CD4-positive, alpha-beta T cell treated with Interleukin-21 for 1 hour (primary cell): ENCODE data around the gene APRT.
A peak's percentile ranks its signal among the peaks of the same experiment; 100 is the strongest.
"Not testable (repeated sequence)": the region's sequence is repeated elsewhere in the genome, so short reads cannot be mapped to it uniquely, and the experiment has no call there.

Experiments
- DNase-seq: peaks from one replicate; pipeline ENCODE4 v3.0.0-alpha.2; 2020

The APRT gene

DNA sequence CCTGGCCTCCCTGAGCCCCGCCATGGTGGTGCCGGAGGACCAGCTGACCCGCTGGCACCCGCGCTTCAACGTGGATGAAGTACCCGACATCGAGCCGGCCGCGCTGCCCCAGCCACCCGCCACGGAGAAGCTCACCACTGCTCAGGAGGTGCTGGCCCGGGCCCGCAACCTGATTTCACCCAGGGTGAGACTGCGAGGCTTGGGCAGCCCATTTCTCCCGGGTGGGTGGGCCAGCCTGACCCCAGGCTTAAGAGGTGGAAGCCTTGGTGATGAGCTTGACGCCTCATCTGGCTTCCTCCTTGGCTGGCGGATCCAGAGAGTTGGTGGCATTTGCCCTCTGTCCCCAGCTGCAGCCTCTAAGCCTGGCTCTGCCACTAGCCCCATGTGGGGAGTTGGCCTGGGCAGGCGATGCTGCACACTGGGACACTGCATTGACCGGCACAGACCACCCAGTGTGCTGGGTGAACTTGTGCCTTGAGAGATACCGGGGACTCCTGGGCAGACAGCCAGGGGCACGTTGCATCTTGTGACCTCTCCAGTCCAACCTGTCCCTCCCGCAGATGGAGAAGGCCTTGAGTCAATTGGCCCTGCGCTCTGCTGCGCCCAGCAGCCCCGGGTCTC, 5.1 kb downstream of the APRT start:
- DNase-seq: no peak

DNA sequence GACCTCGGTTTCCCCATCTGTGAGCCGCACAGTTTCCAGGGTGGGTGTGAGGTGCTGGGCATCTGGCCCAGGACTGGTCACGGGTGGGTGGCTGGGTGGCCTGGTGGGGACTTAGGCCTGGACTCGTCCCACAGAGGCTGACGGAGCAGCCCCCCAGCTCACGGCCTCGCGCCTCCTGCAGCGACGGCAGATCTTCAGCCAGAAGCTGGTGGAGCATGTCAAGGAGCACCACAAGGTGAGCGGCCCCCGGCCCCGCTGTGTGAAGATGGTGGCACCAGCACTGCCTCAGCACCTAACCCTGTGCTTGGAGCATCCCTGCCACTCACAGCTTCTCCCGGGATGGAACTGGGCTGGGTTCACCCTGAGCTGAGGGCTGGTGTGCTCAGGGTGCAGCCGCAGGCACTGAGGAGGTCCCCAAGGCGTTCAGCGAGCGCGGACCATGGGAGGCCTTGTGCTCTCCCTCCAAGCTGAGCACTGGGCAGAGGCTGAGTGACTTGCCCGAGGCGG, 5.8 kb downstream of the APRT start:
- DNase-seq: no peak

DNA sequence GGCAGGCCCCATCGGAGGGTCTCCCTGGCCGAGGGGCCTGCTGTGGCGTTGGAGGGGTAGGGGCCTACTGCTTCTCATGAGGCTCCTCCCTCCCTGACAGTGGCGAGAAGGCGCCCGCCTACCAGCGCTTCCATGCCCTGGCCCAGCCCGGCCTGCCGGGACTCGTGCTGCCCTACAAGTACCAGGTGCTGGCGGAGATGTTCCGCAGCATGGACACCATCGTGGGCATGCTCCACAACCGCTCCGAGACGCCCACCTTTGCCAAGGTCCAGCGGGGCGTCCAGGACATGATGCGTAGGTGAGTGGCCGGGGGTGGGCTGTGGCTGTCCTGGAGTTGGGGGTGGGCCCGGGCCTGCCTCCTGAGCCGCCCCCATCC, 6.4 kb downstream of the APRT start:
- no peak for DNase-seq

DNA sequence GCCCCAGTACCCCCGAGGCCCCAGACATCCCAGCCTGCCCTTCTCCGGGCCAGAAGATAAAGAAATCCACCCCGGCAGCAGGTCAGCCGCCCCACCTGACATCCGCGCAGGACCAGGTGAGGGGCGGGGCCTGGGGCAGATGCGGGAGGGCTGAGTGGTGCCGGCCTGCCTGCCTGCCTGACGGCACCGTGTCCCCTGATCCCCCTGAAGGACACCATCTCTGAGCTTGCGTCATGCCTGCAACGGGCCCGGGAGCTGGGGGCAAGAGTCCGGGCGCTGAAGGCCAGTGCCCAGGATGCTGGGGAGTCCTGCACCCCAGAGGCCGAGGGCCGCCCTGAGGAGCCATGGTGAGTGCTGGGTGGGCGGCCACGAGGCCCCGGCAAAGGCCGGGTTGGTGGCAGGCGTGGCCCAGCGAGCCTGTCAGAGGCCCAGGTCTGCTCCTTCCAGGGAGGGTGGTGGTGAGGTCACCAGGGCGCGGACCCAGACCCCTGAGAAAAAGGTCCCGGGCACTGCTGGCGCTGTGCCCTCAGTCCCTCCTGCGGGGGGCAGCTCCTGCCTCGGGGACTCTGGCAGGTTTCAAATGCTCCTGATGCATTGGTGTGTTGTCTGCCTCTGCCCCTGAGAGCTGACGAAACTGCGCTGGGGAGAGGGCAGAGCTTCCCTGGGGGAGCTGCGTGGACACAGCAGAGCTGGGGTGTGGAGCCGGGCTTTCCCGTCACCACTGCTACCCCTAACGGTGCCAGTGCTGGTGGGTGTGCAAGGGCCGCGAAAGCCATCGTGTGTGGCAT, 7.0 kb downstream of the APRT start:
- DNase-seq: peak; percentile 34

DNA sequence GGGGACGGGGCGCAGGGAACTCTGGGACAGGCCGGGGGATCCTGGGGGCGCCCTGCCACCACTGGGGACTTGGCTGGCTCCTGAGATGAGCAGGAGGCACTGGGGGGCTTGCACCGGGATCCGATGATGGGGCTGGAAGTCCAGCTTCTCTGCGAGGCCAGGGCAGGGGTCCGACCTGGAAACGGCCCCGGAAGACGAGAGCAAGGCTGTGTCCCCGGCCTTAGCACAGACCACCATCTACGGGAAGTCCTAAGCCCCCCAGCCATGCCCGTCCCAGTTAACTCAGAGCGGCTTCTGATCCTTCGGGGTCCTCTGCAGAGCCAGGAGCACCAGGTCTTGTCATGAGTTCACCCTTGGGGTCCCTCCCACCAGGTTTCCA, 7.6 kb downstream of the APRT start:
- no peak for DNase-seq

DNA sequence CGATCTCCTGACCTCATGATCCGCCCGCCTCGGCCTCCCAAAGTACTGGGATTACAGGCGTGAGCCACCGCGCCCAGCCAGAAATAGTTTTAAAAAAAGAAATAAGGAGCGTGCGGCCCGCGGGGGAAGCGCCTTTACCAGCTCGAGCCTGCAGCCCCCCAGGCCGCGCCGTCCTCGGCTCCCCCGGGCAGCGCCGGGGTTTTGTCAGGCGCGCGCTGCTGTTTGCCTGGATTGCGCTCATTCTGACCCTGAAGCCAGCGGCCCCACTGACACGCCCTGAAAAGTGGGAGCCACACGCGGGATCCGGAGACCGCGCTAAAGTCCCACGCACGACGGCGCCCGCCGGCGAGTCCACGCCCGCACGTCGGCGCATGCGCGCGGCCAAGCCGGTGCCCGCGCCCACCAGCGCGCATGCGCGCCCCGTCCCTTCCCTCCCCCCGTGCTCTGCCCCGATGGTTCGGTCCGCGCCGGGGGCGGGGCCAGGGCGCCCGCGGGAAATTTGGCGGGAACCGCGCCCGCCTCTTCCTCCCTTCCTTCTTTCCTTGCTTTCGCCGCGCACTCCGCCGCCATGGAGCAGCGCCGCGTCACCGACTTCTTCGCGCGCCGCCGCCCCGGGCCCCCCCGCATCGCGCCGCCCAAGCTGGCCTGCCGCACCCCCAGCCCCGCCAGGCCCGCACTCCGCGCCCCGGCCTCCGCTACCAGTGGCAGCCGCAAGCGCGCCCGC, 8.3 kb downstream of the APRT start, which contains the start of gene CDT1:
Gene CDT1 (plus strand): TSS at position 526 of the 724 bp plus-strand sequence. CDS start 43 bp downstream, at position 569.
- peak; percentile 85 for DNase-seq

DNA sequence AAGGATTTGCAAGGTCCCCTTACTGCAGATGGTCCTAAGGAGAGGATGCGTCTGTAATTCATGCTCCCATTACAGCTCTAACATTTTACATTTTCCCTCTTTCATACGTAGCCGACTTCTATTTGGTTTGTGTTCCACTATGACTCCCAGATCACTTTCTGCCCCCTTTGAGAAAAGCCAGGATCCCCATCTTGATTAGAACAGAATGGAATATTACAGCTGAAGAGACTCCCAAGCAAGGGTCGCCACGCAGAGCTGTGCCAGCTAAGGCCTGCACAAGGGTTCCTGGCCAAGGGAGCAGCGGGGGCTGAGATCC, 11.5 kb downstream of the APRT start:
- no peak for DNase-seq

DNA sequence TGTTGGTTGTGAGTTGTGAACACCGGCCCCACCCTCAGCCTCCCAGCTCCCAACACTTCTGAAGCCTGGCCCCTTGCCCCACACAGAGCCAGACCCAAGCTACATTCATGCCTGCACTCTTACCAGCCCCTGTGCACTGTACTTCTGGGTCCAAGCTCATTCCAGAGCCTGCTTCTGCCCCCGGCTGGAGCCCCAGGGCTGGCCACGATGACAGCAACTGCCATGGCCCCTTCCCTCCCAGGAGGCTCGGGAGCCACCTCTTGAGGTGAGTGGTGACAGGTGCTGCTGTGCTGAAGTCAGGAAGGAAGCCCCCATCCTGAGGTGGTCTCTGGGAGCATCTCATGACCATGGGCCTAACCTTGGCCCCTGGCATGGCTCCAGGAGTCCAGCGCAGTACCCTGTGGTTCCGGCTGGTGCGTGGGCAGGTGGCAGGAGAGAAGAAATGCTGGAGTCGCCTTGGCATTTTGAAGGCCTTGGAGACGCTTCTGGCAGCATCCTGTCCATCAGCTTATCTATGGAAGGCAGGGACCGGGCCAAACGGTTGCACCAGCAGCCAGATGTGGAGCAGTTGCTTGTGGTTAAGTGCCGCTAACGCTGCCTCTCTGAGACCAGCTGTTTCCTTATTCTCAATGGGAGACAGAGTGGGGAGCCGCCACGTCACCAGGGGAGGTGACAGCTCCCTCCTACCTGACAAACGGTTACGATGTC, 12.0 kb downstream of the APRT start:
- no peak for DNase-seq

DNA sequence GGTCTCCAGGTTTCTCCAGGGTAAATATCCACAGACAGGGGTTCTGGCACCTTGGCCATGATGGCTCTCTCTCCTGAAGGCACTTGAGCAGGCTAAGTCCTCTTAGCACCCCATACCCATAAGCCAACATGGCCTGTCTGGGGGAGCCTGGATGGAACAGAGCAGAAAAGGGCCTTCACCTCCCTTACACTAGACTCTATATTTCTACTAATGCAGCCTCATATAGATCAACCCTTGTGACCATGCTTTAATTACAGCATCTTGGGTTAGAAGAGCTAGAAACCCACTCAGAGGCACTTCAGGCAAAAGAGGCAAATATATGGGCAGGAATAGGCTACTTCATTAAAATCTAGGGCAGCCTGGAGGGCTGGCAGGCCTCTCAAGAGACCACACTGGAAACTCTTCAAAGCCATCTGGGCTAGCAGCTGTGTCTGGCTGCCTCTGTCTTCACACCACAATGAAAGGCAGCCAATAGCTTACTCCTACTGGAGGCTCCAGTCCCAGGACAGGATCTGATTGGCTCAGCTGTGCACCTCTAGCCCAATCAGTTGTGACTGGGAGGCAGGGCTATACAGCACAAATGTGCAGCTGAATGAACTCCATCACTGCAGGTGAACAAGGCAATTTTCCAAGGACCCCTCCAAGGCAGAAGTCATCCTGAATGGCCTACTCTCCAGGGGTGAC, 12.8 kb downstream of the APRT start:
- DNase-seq: no peak

DNA sequence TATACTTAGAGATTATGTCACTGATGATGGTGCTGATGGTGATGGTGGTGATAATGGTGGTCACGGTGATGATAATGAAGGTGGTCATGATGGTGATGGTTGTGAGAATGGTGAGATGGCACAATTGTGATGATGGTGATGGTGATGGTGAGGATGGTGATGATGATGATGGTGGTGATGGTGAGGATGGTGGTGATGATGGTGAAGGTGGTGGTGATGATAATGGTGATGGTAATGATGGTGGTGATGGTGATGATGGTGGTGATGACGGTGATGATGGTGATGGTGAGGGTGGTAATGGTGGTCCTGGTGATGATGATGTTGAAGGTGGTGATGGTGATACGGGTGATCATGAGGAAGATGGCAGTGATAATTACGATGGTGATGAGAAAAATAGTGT, 13.7 kb downstream of the APRT start:
- no peak for DNase-seq

DNA sequence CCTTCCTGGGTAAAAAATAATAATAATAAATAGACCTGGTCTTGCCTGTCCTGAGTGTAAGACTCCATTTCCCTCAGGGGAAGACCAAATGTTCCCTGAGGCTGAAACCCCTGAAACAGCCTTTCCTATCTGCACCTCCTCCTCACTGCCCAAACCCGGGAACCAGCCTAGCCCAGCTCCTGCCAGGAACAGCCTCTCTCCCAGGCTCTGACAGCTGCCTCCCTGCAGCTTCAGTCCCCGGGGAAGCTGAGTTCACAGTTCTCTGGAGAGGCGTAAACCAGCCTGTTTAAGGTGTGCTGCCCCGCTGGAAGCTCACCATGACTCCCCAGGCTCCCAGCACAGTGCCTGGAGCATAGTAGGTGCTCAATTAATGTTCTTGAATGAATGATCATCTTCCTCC, 15.4 kb downstream of the APRT start:
- no peak for DNase-seq

DNA sequence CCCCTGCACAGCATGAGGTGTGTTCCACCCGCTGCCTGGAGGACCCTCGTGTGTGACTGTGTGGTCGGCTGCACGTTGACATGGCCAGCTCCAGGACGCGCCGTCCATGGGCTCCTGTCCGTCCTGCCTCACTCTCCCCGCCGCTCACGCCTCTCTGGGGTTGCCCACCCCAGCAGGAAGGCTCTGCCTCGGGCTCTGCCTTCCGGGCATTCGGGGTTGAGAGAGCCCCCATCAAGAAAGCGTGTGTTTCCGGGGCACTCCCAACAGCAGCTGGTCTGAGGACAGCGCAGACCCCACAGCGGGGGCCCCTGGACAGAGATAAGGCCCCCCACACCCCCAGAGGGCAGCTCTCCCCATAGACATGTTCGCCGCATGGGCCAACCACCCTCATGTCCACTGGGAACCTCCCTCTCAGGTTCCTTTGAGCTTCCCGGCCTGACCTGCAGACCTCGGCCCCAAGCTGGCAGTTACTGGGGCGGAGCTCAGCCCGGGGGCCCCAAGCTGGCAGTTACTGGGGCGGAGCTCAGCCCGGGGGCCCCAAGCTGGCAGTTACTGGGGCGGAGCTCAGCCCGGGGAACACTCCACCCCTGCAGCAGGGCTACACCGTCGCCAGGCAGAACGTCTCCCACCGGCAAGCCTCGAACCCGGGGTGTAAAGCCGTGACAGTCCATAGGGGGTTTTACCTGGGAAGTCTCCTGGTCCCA, 18.3 kb downstream of the APRT start:
- DNase-seq: no peak

DNA sequence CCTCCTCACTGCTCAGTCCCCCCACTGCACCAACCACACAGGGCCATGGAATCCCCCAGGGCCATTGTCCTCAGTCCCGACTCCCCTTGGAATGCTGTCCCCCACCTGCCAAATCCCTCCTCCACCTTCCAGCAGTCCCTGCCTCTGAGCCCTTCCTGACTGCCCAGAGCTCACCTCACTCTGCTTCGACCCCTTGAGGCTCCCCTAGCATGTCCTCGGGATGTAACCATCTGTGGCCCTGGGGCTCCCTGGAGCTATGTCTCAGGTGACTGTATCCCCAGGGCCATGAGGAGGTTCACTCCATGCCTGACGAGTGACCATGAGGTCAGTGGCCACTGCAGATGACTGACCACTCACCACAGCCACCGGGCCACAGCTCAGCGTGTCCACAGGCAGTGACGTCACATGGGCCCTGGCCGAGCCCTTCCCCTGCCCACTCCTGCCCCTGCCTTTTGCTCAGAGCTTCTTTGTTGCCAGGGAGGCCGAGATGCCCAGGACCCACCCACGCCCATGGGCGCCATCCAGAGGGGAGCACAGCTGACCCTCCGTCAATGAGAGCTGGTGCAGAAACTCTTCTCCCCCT, 19.0 kb downstream of the APRT start:
- no peak for DNase-seq

DNA sequence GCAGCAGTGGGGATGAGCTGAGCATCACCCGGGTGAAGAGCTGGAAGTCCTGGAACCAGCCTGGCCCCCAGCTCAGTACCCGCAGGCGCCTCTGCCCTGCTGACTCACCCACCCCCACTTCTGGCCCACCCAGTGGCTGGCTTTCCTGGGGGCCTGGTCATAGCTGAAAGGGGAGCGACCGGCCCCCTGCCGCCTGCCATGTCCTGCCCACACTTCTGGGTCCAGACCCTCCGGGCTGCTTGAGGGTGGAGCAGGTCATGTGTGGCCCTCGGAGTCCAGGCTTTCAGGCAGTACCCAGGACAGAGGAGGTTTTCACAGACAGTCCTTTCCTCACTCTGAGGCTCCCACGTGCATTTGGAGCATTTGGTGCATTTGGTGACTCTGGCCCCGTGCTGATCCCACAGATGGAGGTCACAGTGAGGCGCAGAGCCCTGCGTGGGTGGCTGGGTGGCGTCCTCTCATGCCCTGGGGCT, 19.6 kb downstream of the APRT start:
- no peak for DNase-seq

DNA sequence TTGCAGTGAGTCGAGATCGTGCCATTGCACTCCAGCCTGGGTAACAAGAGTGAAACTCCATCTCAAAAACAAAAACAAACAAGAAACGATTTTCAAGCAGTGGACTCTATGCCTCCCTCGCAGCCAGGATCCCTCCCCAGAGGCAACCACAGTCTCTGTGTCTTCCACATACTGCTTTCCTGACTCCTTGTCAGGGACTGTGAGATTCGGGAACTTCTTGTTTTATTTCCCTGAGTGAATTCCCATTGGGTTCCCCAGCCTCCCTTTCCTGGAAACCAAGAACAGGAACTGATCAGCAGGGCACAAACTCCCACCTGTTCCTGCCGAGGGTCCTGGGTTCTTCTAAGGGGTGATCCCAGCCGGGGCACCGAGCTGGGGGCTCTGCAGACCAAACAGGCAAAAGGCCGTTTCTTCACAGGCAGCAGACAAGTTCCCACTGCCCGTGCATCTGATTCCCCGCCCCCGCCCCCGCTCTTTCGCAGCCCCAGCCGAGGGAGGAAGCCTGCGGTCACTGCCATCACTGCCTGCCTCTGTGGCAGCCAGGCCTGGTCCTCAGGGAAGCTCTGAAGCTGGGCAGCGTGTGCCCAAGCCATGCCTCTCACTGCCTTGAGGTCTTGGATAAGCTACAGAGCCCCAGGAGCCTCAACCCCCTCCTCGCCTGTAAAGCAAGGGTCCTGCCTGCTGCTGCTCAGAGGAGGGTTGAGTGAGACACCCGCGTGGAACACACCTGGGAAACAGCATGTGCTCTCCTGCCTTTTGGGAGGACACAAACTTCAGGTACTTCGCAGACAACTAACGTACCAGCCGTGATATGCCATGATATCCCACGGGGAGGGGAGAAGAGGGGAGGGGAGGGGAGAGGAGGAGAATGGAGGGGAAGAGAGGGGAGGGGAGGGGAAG, 21.2 kb downstream of the APRT start:
- DNase-seq: peak; percentile 69

DNA sequence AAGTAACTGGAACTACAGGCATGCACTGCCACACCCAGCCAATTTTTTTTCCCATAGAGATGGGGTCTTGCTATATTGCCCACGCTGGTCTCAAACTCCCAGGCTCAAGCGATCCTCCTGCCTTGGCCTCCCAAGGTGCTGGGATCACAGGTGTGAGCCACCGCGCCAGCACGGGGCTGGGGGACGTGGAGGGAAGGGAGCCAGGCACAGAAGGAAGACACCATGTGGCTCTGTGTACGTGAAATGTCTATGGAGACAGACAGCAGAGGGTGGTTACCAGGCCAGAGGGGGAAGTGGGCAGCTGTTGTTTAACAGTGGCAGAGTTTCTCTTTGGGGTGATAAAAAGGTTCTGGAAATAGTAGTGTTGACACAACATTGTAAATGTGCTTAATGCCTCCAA, 22.1 kb downstream of the APRT start:
- no peak for DNase-seq

DNA sequence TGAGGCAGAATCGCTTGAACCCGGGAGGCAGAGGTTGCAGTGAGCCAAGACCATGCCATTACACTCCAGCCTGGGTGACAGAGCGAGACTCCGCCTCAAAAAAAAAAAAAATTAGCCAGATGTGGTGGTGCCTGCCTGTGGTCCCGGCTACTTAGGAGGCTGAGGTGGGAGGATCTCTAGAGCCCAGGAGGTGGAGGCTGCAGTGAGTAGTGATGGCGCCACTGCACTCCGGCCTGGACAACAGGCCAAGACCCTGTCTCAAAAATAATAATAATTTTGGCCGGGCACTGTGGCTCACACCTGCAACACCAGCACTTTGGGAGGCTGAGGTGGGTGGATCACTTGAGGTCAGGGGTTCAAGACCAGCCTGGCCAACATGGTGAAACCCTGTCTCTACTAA, 23.0 kb downstream of the APRT start:
- not testable (repeated sequence) for DNase-seq

DNA sequence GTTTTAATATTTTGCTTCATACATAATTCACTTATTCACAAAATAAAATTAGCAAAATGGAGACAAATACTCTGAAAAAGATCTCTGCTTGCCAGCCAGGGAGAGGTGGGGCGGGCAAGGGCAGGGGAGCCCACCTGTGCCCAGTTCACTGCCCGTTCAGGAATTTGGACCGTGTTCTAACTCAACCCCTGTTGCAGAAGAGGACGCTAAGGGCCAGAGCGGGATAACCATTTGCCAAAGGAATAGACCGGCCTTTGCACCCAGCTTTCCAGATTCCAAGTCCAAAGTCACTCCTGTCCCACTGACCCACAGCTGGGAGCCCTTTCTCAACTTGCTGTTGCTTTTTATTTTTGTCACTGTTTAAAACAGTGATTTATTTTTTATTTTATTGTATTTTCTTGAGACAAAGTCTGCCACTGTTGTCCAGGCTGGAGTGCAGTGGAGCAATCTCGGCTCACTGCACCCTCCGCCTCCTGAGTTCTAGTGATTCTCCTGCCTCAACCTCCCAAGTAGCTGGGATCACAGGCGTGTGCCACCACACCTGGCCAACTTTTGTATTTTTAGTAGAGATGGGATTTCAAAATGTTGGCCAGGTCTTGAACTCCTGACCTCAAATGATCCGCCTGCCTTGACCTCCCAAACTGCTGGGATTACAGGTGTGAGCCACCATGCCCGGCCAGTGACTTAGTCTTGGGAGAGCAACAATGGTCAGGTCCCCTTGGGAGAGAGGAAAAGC, 24.0 kb downstream of the APRT start:
- DNase-seq: no peak

DNA sequence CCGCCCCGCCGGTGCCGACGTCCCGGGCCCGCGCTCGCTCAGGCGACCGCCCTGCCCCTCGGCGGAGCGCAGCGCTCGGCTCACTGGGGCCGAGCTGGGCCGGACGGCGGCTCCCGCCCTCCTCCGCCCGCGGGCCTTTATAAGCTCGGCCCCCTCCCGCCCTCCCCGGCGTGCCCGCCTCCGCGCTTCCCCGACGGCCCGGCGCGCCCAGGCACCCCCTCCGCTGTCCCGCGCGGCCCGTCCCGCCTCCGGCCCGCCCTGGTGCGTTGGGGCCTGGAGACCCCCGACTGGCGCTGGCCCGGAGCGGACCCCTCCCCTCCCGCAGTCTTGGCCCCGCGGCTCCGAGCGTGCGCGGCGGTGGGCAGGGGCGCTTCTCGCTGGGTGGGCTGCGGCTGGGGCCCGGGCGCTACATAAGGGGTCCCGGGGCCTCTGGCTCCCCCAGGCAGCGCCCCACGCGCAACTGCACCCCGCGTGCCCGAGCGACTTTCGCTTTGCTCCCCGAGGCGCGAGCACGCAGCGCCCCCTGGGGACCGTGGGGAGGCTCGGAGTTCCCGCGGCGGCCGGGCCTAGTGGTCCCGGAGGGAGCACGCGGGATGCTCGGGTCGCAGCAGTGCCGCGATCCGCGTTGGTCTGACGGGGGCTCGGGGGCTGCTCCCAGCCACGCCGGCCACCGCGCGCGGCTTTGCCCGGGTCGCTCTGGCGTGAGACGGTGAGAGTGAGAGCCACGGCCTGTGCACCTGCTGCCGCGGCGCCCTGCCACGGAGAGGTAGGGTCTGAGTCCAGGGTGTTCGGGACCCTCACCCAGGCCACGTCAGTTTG, 26.4 kb downstream of the APRT start, which contains the start of gene PIEZO1:
Gene PIEZO1 (minus strand): TSS at position 115 of the 819 bp plus-strand sequence. CDS start 256 bp downstream, outside the sequence.
- peak; percentile 88 for DNase-seq
